Measurements from ENCODE around the gene WDR76. TPM values are rescaled to one million over a fixed set of nuclear protein-coding genes. Genes with fewer than 3 reads are reported as not detected.

WDR76 gene
- total RNA-seq, 1 donor from 2014 or later = 5.8 TPM

- no peak for DNase-seq (ENCODE audit: low spot score)
Measured at GRCh38 chr15:43877371-43877770, 50.6 kb downstream of the WDR76 start.

GRCh38 chr15:43878446-43878845, 51.6 kb downstream of the WDR76 start:
- no peak for DNase-seq (ENCODE audit: low spot score)

- peak; percentile 96 for DNase-seq (ENCODE audit: low spot score)
Measured at GRCh38 chr15:43879386-43880355, 52.9 kb downstream of the WDR76 start.

- peak; percentile 80 for DNase-seq (ENCODE audit: low spot score)
Measured at GRCh38 chr15:43880406-43881194, 53.8 kb downstream of the WDR76 start.

GRCh38 chr15:43881245-43881644, 54.4 kb downstream of the WDR76 start:
- no peak for DNase-seq (ENCODE audit: low spot score)

GRCh38 chr15:43881944-43882343, 55.1 kb downstream of the WDR76 start:
- DNase-seq (ENCODE audit: low spot score) = no peak

- DNase-seq (ENCODE audit: low spot score) = no peak
Measured at GRCh38 chr15:43883571-43883970, 56.8 kb downstream of the WDR76 start.

- no peak for DNase-seq (ENCODE audit: low spot score)
Measured at GRCh38 chr15:43886558-43886957, 59.8 kb downstream of the WDR76 start.

GRCh38 chr15:43887901-43888300, 61.1 kb downstream of the WDR76 start:
- no peak for DNase-seq (ENCODE audit: low spot score)

GRCh38 chr15:43889042-43889441, 62.2 kb downstream of the WDR76 start:
- no peak for DNase-seq (ENCODE audit: low spot score)

- no peak for DNase-seq (ENCODE audit: low spot score)
Measured at GRCh38 chr15:43893956-43894355, 67.2 kb downstream of the WDR76 start.

- no peak for DNase-seq (ENCODE audit: low spot score)
Measured at GRCh38 chr15:43895586-43895985, 68.8 kb downstream of the WDR76 start.

GRCh38 chr15:43896543-43896942, 69.7 kb downstream of the WDR76 start:
- no peak for DNase-seq (ENCODE audit: low spot score)

GRCh38 chr15:43898891-43899290, 72.1 kb downstream of the WDR76 start:
- DNase-seq (ENCODE audit: low spot score) = no peak

- no peak for DNase-seq (ENCODE audit: low spot score)
Measured at GRCh38 chr15:43899928-43900327, 73.1 kb downstream of the WDR76 start.

- DNase-seq (ENCODE audit: low spot score) = no peak
Measured at GRCh38 chr15:43900996-43901395, 74.2 kb downstream of the WDR76 start.

GRCh38 chr15:43901495-43901894, 74.7 kb downstream of the WDR76 start:
- no peak for DNase-seq (ENCODE audit: low spot score)

- DNase-seq (ENCODE audit: low spot score) = peak; percentile 73
Measured at GRCh38 chr15:43903864-43904290, 77.1 kb downstream of the WDR76 start.

- DNase-seq (ENCODE audit: low spot score) = no peak
Measured at GRCh38 chr15:43905755-43906154, 79.0 kb downstream of the WDR76 start.

GRCh38 chr15:43908516-43909050, 81.8 kb downstream of the WDR76 start:
- peak; percentile 83 for DNase-seq (ENCODE audit: low spot score)

GRCh38 chr15:43911235-43911781, 84.5 kb downstream of the WDR76 start:
- DNase-seq (ENCODE audit: low spot score) = no peak

GRCh38 chr15:43912208-43912607, 85.4 kb downstream of the WDR76 start:
- no peak for DNase-seq (ENCODE audit: low spot score)
